Activated naive CD4-positive, alpha-beta T cell treated with anti-CD3 and anti-CD28 coated beads, Interleukin-2, amount 50 U/mL, for 72 hours (primary cell): Measurements from ENCODE around the gene DTNBP1. TPM values are rescaled to one million over a fixed set of nuclear protein-coding genes. Genes with fewer than 3 reads are reported as not detected.
A peak's percentile ranks its signal among the peaks of the same experiment; 100 is the strongest.

Experiments used
- ATAC-seq, 2 donors: fragments of 150-1000 bp; cut with Tn5 transposase; 2 replicates each; pipeline ENCODE4 v1.10.0; 2021; ENCODE audit warnings: mild to moderate bottlenecking in 2 of 2, moderate library complexity in 2 of 2
- DNase-seq, 2 donors: peaks; one replicate each; pipeline ENCODE4 v3.0.0; 2021 to 2022; ENCODE audit warnings: low spot score in 2 of 2
- H3K27ac Mint-ChIP-seq, 2 donors: one replicate each; pipeline ENCODE4 v1.8.0; 2022; ENCODE audit warnings: mild to moderate bottlenecking in 2 of 2, mixed read lengths in 2 of 2
- H3K36me3 Mint-ChIP-seq, 2 donors: one replicate each; pipeline ENCODE4 v1.8.0; 2022; ENCODE audit warnings: mixed read lengths in 2 of 2
- H3K9me3 Mint-ChIP-seq, 2 donors: one replicate each; pipeline ENCODE4 v1.8.0; 2022; ENCODE audit warnings: mixed read lengths in 2 of 2
- total RNA-seq, 2 donors: library from RNA; stranded (reverse); gene quantifications; one replicate each; pipeline ENCODE4 v1.2.3, GENCODE V29; 2022

DTNBP1 gene
- total RNA-seq, 2 donors from 2014 or later, result 14.1 to 24.5 TPM

GRCh38 chr6:15588971-15589634 is 73.7 kb downstream of the DTNBP1 start:
- H3K9me3 Mint-ChIP-seq, result peaks cover 0 to 4% of the 10 kb centered on the region in 2 donors
- DNase-seq (peak in 1 of 2 donors; percentile 35), ATAC-seq (peak; percentile 98 to 99)
- peak overlapping the region; percentile 15 to 57 for H3K27ac Mint-ChIP-seq
- H3K36me3 Mint-ChIP-seq, result no peaks in the 10 kb centered on the region

GRCh38 chr6:15586503-15586902 is 76.3 kb downstream of the DTNBP1 start:
- ATAC-seq (no peak), DNase-seq (no peak)
- peaks cover 0 to 4% of the 10 kb centered on the region in 2 donors for H3K9me3 Mint-ChIP-seq
- no peaks in the 10 kb centered on the region for H3K36me3 Mint-ChIP-seq
- no peak overlapping the region for H3K27ac Mint-ChIP-seq

- H3K27ac Mint-ChIP-seq, result no peak overlapping the region
- DNase-seq (no peak), ATAC-seq (no peak)
- peaks cover 0 to 4% of the 10 kb centered on the region in 2 donors for H3K9me3 Mint-ChIP-seq
- no peaks in the 10 kb centered on the region for H3K36me3 Mint-ChIP-seq
These were observed 77.0 kb downstream of the DTNBP1 start for GRCh38 chr6:15585760-15586214.

GRCh38 chr6:15582499-15582898 is 80.3 kb downstream of the DTNBP1 start:
- no peak for ATAC-seq
- peaks cover 0 to 6% of the 10 kb centered on the region in 2 donors for H3K36me3 Mint-ChIP-seq
- H3K9me3 Mint-ChIP-seq, result no peaks in the 10 kb centered on the region
- H3K27ac Mint-ChIP-seq, result no peak overlapping the region
- DNase-seq, result no peak

GRCh38 chr6:15581751-15582150 is 81.1 kb downstream of the DTNBP1 start:
- DNase-seq (no peak), ATAC-seq (no peak)
- no peak overlapping the region for H3K27ac Mint-ChIP-seq
- no peaks in the 10 kb centered on the region for H3K9me3 Mint-ChIP-seq
- peaks cover 0 to 6% of the 10 kb centered on the region in 2 donors for H3K36me3 Mint-ChIP-seq

- DNase-seq, result no peak
- H3K36me3 Mint-ChIP-seq, result peaks cover 0 to 6% of the 10 kb centered on the region in 2 donors
- ATAC-seq, result no peak
- no peak overlapping the region for H3K27ac Mint-ChIP-seq
- no peaks in the 10 kb centered on the region for H3K9me3 Mint-ChIP-seq
These were observed 82.5 kb downstream of the DTNBP1 start for GRCh38 chr6:15580326-15580725.

GRCh38 chr6:15578716-15579391 is 84.0 kb downstream of the DTNBP1 start:
- DNase-seq (no peak), ATAC-seq (no peak)
- H3K9me3 Mint-ChIP-seq, result no peaks in the 10 kb centered on the region

GRCh38 chr6:15577550-15578171 is 85.2 kb downstream of the DTNBP1 start:
- Mint-ChIP-seq H3K36me3 (peaks cover 0 to 11% of the 10 kb centered on the region in 2 donors), H3K9me3 (no peaks in the 10 kb centered on the region), H3K27ac (no peak overlapping the region)
- ATAC-seq (no peak), DNase-seq (no peak)

More at GRCh38 chr6:15578716-15579391, 84.0 kb downstream of the DTNBP1 start:
- Mint-ChIP-seq H3K36me3 (peaks cover 0 to 10% of the 10 kb centered on the region in 2 donors), H3K27ac (no peak overlapping the region)

GRCh38 chr6:15577106-15577505 is 85.7 kb downstream of the DTNBP1 start:
- Mint-ChIP-seq H3K36me3 (peaks cover 0 to 11% of the 10 kb centered on the region in 2 donors), H3K9me3 (no peaks in the 10 kb centered on the region), H3K27ac (no peak overlapping the region)
- ATAC-seq (no peak), DNase-seq (no peak)

- Mint-ChIP-seq H3K27ac (no peak overlapping the region), H3K9me3 (no peaks in the 10 kb centered on the region), H3K36me3 (peaks cover 0 to 18% of the 10 kb centered on the region in 2 donors)
- ATAC-seq (no peak), DNase-seq (no peak)
These were observed 87.3 kb downstream of the DTNBP1 start for GRCh38 chr6:15575357-15576033.

- Mint-ChIP-seq H3K36me3 (peaks cover 0 to 18% of the 10 kb centered on the region in 2 donors), H3K27ac (no peak overlapping the region), H3K9me3 (no peaks in the 10 kb centered on the region)
- no peak for ATAC-seq
- DNase-seq, result no peak
These were observed 88.3 kb downstream of the DTNBP1 start for GRCh38 chr6:15574486-15574885.

GRCh38 chr6:15574023-15574422 is 88.8 kb downstream of the DTNBP1 start:
- DNase-seq, result no peak
- H3K36me3 Mint-ChIP-seq, result peaks cover 0 to 14% of the 10 kb centered on the region in 2 donors
- no peak overlapping the region for H3K27ac Mint-ChIP-seq
- H3K9me3 Mint-ChIP-seq, result no peaks in the 10 kb centered on the region
- no peak for ATAC-seq

- Mint-ChIP-seq H3K27ac (no peak overlapping the region), H3K9me3 (no peaks in the 10 kb centered on the region), H3K36me3 (peaks cover 0 to 12% of the 10 kb centered on the region in 2 donors)
- DNase-seq (no peak), ATAC-seq (no peak)
These were observed 89.4 kb downstream of the DTNBP1 start for GRCh38 chr6:15573384-15573783.

GRCh38 chr6:15572296-15573016 is 90.4 kb downstream of the DTNBP1 start:
- Mint-ChIP-seq H3K36me3 (peaks cover 0 to 12% of the 10 kb centered on the region in 2 donors), H3K27ac (no peak overlapping the region), H3K9me3 (no peaks in the 10 kb centered on the region)
- ATAC-seq (no peak), DNase-seq (no peak)

GRCh38 chr6:15570171-15570570 is 92.7 kb downstream of the DTNBP1 start:
- Mint-ChIP-seq H3K27ac (no peak overlapping the region), H3K36me3 (peaks cover 0 to 12% of the 10 kb centered on the region in 2 donors), H3K9me3 (no peaks in the 10 kb centered on the region)
- ATAC-seq, result no peak
- no peak for DNase-seq
